ENCODE measurements around the gene ARL6IP6. TPM values are rescaled to one million over a fixed set of nuclear protein-coding genes. Genes with fewer than 3 reads are reported as not detected.

The ARL6IP6 gene
- total and polyA plus RNA-seq, 2 of the 13 experiments (the other 11 are each of a cell fraction or from before 2014, with no cell fraction given), result 45.0 to 65.9 TPM

- peak; percentile 88 for TF ChIP-seq YY1 (IDR thresholded peaks at IDR 0.05; ENCODE audit: insufficient read depth, insufficient replicate concordance, low read depth, low read length)
- TF ChIP-seq MEF2D (CRISPR knock-in tag; IDR thresholded peaks at IDR 0.05), result peak; percentile 78
- TF ChIP-seq TFAP4 (IDR thresholded peaks at IDR 0.05; ENCODE audit: borderline replicate concordance, low read depth), result no peak; the same call in 1 of the 2 replicates
- TF ChIP-seq CBX1 (IDR thresholded peaks at IDR 0.05; ENCODE audit: low read depth), result peak; percentile 12
- TF ChIP-seq HMG20A (CRISPR knock-in tag; IDR thresholded peaks at IDR 0.05; ENCODE audit: borderline replicate concordance), result no peak; the same call in 1 of the 2 replicates
- peak; percentile 84 for TF ChIP-seq ZBTB34 (CRISPR knock-in tag; IDR thresholded peaks at IDR 0.05)
- no peak; the same call in none of the 2 replicates for TF ChIP-seq HCFC1 (IDR thresholded peaks at IDR 0.05; ENCODE audit: low read depth, low read length)
- no peak; the same call in 1 of the 2 replicates for TF ChIP-seq CBFB (CRISPR knock-in tag; IDR thresholded peaks at IDR 0.05)
- TF ChIP-seq ELF4 (CRISPR knock-in tag; IDR thresholded peaks at IDR 0.05; ENCODE audit: borderline replicate concordance), result peak; percentile 27; the same call in 1 of the 2 replicates
- TF ChIP-seq ATRX (CRISPR knock-in tag; IDR thresholded peaks at IDR 0.05; ENCODE audit: borderline replicate concordance), result no peak
- peak; percentile 87 for TF ChIP-seq AHDC1 (CRISPR knock-in tag; IDR thresholded peaks at IDR 0.05; ENCODE audit: borderline replicate concordance)
- TF ChIP-seq CSRNP2 (CRISPR knock-in tag; conservative IDR thresholded peaks at IDR 0.05; ENCODE audit: low read depth), result no peak
- no peak for TF ChIP-seq TCF12 (IDR thresholded peaks at IDR 0.05)
- peak; percentile 89 for TF ChIP-seq TCF12 (CRISPR knock-in tag; IDR thresholded peaks at IDR 0.05)
- TF ChIP-seq ZNF800 (CRISPR knock-in tag; IDR thresholded peaks at IDR 0.05), result no peak; the same call in 1 of the 2 replicates
- no peak; the same call in 1 of the 2 replicates for TF ChIP-seq ZNF737 (CRISPR knock-in tag; IDR thresholded peaks at IDR 0.05; ENCODE audit: borderline replicate concordance)
Observed at GRCh38 chr2:152718076-152718908, at the start of gene ARL6IP6 (continued).
